IMR-90 (cell line): ENCODE measurements around the gene GNAO1. TPM values are rescaled to one million over a fixed set of nuclear protein-coding genes. Genes with fewer than 3 reads are reported as not detected.

Experiments
- ATAC-seq: fragments of 200-7000 bp; cut with Tn5 transposase; 2 replicates; pipeline ENCODE4 v1.9.1; 2020; ENCODE audit warnings: low read depth, mild to moderate bottlenecking, moderate library complexity
- BruUV-seq: library from RNA; stranded (reverse); fragments of 400-500 nt; replicated peaks from 2 replicates; lab custom pipeline; 2021; lab: Mats Ljungman, UMichigan
- CTCF ChIA-PET: fragments of 300-600 bp; formaldehyde crosslinking; extraction: SDS; loops from one replicate; lab custom pipeline; 2021; ENCODE audit warnings: antibody characterized with exemption; lab: Yijun Ruan, JAX
- POLR2A ChIA-PET: fragments of 300-600 bp; sonication (Branson Sonifier 250); formaldehyde crosslinking; loops from one replicate; lab custom pipeline; 2022; ENCODE audit warnings: antibody characterized with exemption; ENCODE audit not compliant: unreplicated experiment; lab: Charles Lee
- DNase-seq: peaks from one replicate; pipeline ENCODE4 v3.0.0; 2013
- H2AFZ ChIP-seq: replicated peaks from 2 replicates; pipeline ENCODE3; 2013; ENCODE audit warnings: low read length, mild to moderate bottlenecking; ENCODE audit not compliant: poor library complexity
- H2AK5ac ChIP-seq: 2 replicates; pipeline ENCODE4 v1.6.1; 2013; ENCODE audit warnings: low read depth, low read length, inconsistent platforms
- H2AK9ac ChIP-seq: replicated peaks from 2 replicates; pipeline ENCODE3; 2013; ENCODE audit warnings: mild to moderate bottlenecking, low read depth, low read length, moderate library complexity; ENCODE audit not compliant: poor library complexity
- H2BK120ac ChIP-seq: 2 replicates; pipeline ENCODE4 v1.6.1; 2013; ENCODE audit warnings: low read depth, low read length, inconsistent platforms
- H2BK15ac ChIP-seq: 3 replicates; pipeline ENCODE4 v1.6.1; 2013; ENCODE audit warnings: low read depth, low read length, inconsistent platforms
- H2BK20ac ChIP-seq: 2 replicates; pipeline ENCODE4 v1.6.1; 2013; ENCODE audit warnings: low read depth, mild to moderate bottlenecking, inconsistent platforms, low read length, moderate library complexity
- H2BK5ac ChIP-seq: 2 replicates; pipeline ENCODE4 v1.6.1; 2013; ENCODE audit warnings: mild to moderate bottlenecking, low read depth, low read length, inconsistent platforms; ENCODE audit not compliant: poor library complexity, severe bottlenecking
- H3K14ac ChIP-seq: replicated peaks from 2 replicates; pipeline ENCODE4 v1.6.1; 2013; ENCODE audit warnings: low read depth, low read length, inconsistent platforms
- H3K18ac ChIP-seq: 2 replicates; pipeline ENCODE4 v1.6.1; 2013; ENCODE audit warnings: low read depth, low read length, control low read depth
- H3K23ac ChIP-seq: 2 replicates; pipeline ENCODE4 v1.6.1; 2013; ENCODE audit warnings: low read depth, low read length, inconsistent platforms
- H3K27ac ChIP-seq: 2 replicates; pipeline ENCODE4 v1.5.1; 2013; ENCODE audit warnings: mild to moderate bottlenecking, control low read depth, low read length; ENCODE audit not compliant: insufficient read depth
- H3K27me3 ChIP-seq: 2 replicates; pipeline ENCODE4 v1.6.1; 2013; ENCODE audit warnings: low read length; ENCODE audit not compliant: control insufficient read depth, insufficient read depth
- H3K36me3 ChIP-seq: 2 replicates; pipeline ENCODE4 v1.6.1; 2013; ENCODE audit warnings: low read length, mixed read lengths; ENCODE audit not compliant: control insufficient read depth, insufficient read depth
- H3K4ac ChIP-seq: 2 replicates; pipeline ENCODE4 v1.6.1; 2013; ENCODE audit warnings: low read depth, low read length, inconsistent platforms
- H3K4me1 ChIP-seq: 2 replicates; pipeline ENCODE4 v1.6.1; 2013; ENCODE audit warnings: low read length, mixed read lengths; ENCODE audit not compliant: control insufficient read depth, insufficient read depth
- H3K4me2 ChIP-seq: 2 replicates; pipeline ENCODE4 v1.6.1; 2013; ENCODE audit warnings: low read depth, mild to moderate bottlenecking, control low read depth, low read length, moderate library complexity
- H3K4me3 ChIP-seq: 2 replicates; pipeline ENCODE4 v1.5.1; 2013; ENCODE audit warnings: low read depth, mild to moderate bottlenecking, control low read depth, low read length, moderate library complexity; ENCODE audit not compliant: insufficient read depth
- H3K56ac ChIP-seq: 2 replicates; pipeline ENCODE4 v1.6.1; 2013; ENCODE audit warnings: low read length, inconsistent platforms; ENCODE audit not compliant: insufficient read depth; ENCODE audit errors: extremely low read depth
- H3K79me1 ChIP-seq, 2 experiments: 2 replicates each; pipeline ENCODE4 v1.6.1; 2013; ENCODE audit warnings: low read length in 2 of 2, inconsistent platforms in 1 of 2, low read depth in 1 of 2
- H3K9ac ChIP-seq: 2 replicates; pipeline ENCODE4 v1.6.1; 2013; ENCODE audit warnings: low read depth, low read length, control low read depth
- H3K9me1 ChIP-seq: 2 replicates; pipeline ENCODE4 v1.6.1; 2013; ENCODE audit warnings: low read length, inconsistent platforms; ENCODE audit not compliant: insufficient read depth
- H3K9me3 ChIP-seq: 2 replicates; pipeline ENCODE4 v1.6.1; 2013; ENCODE audit warnings: low read length; ENCODE audit not compliant: control insufficient read depth, insufficient read depth
- H4K20me1 ChIP-seq: 2 replicates; pipeline ENCODE4 v1.6.1; 2013; ENCODE audit warnings: low read length, inconsistent platforms; ENCODE audit not compliant: insufficient read depth
- H4K5ac ChIP-seq: 2 replicates; pipeline ENCODE4 v1.6.1; 2013; ENCODE audit warnings: mild to moderate bottlenecking, low read depth, low read length, control low read depth
- H4K8ac ChIP-seq, 2 experiments: 2 replicates each; pipeline ENCODE4 v1.6.1; 2013; ENCODE audit warnings: low read depth in 2 of 2, low read length in 2 of 2, control low read depth in 1 of 2, inconsistent platforms in 1 of 2
- H4K91ac ChIP-seq: 2 replicates; pipeline ENCODE4 v1.6.1; 2013; ENCODE audit warnings: low read depth, low read length, inconsistent platforms; ENCODE audit not compliant: insufficient read depth
- MXI1 ChIP-seq: IDR thresholded peaks from 2 replicates; pipeline ENCODE4 v1.6.1; 2012; ENCODE audit warnings: low read depth, mild to moderate bottlenecking, low read length, moderate library complexity, borderline replicate concordance
- RAD21 ChIP-seq: IDR thresholded peaks from 2 replicates; pipeline ENCODE4 v1.6.1; 2012; ENCODE audit warnings: low read length, improper control_type of control experiment
- WGBS, 2 experiments: methylation state at CpG; one replicate each; pipeline versions ENCODE4 v1.1.5 to v1.1.7; 2013; ENCODE audit warnings: missing lambda C conversion rate in 2 of 2; ENCODE audit not compliant: insufficient read length in 1 of 2; ENCODE audit errors: extremely low coverage in 2 of 2; 5-methylcytosine and 5-hydroxymethylcytosine counted together
- dilution Hi-C: fragments of 300-500 bp; cut with HindIII; formaldehyde crosslinking; loops from one replicate; pipeline ENCODE4 v1.14.3; 2018; ENCODE audit warnings: low sequenced_read_pairs; ENCODE audit not compliant: unreplicated experiment
- in situ Hi-C: fragments of 300-500 bp; cut with MboI; formaldehyde crosslinking; loops from 3 replicates; pipeline ENCODE4 v1.14.3; 2019; ENCODE audit warnings: low sequenced_read_pairs, inconsistent platforms, mixed read lengths
- intact Hi-C: fragments of 100-400 bp; cut with micrococcal nuclease; formaldehyde crosslinking; loops from 2 replicates; pipeline ENCODE4 v1.10.0; 2022
- polyA plus RNA-seq, 3 experiments: library from polyadenylated mRNA; depleted of rRNA; stranded (reverse); fragments of >200 nt; gene quantifications; 2 replicates each; pipeline ENCODE4 v1.2.3, GENCODE V29; 2012; ENCODE audit warnings: low replicate concordance in 1 of 3
- total RNA-seq: library from RNA; depleted of rRNA; stranded (reverse); fragments of >200 nt; gene quantifications from 2 replicates; pipeline ENCODE4 v1.2.3, GENCODE V29; 2012
- TF ChIP-seq, protein P1 (sequence below): conservative IDR thresholded peaks from 2 replicates; pipeline ENCODE4 v1.5.1; 2012; ENCODE audit warnings: mild to moderate bottlenecking, low read depth, low read length, improper control_type of control experiment

The GNAO1 gene
- total and polyA plus RNA-seq, 2 of the 4 experiments (the other 2 are of a cell fraction), result under 0.01 to 0.07 TPM

GRCh38 chr16:56345406-56346050, 154.2 kb downstream of the GNAO1 start:
- H4K20me1 ChIP-seq, result no peaks in the 10 kb centered on the region
- H3K4me1 ChIP-seq, result peaks cover 2% of the 10 kb centered on the region; the same call in 1 of the 2 replicates
- no peak overlapping the region for H2BK120ac ChIP-seq
- H4K91ac ChIP-seq, result no peak overlapping the region
- H3K27ac ChIP-seq, result no peak overlapping the region
- H3K79me1 ChIP-seq, result no peaks in the 10 kb centered on the region
- ATAC-seq (no peak), DNase-seq (no peak)
- no peak overlapping the region for H3K56ac ChIP-seq
- BruUV-seq, result no TSS peak
- dilution Hi-C loops (no loop called here), in situ Hi-C loops (no loop called here), intact Hi-C loops (no loop called here)
- H3K27me3 ChIP-seq, result no peaks in the 10 kb centered on the region; the same call in 1 of the 2 replicates
- CTCF ChIA-PET, result no interaction called here
- H3K18ac ChIP-seq, result no peak overlapping the region
- no peak for TF ChIP-seq RAD21
- no peak for TF ChIP-seq MXI1
- TF ChIP-seq, protein P1, sequence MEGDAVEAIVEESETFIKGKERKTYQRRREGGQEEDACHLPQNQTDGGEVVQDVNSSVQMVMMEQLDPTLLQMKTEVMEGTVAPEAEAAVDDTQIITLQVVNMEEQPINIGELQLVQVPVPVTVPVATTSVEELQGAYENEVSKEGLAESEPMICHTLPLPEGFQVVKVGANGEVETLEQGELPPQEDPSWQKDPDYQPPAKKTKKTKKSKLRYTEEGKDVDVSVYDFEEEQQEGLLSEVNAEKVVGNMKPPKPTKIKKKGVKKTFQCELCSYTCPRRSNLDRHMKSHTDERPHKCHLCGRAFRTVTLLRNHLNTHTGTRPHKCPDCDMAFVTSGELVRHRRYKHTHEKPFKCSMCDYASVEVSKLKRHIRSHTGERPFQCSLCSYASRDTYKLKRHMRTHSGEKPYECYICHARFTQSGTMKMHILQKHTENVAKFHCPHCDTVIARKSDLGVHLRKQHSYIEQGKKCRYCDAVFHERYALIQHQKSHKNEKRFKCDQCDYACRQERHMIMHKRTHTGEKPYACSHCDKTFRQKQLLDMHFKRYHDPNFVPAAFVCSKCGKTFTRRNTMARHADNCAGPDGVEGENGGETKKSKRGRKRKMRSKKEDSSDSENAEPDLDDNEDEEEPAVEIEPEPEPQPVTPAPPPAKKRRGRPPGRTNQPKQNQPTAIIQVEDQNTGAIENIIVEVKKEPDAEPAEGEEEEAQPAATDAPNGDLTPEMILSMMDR, result no peak
- H2AK9ac ChIP-seq, result no peak overlapping the region
- H3K23ac ChIP-seq, result no peak overlapping the region
- H2BK5ac ChIP-seq, result no peak overlapping the region
- no peak overlapping the region for H3K4me3 ChIP-seq
- no peak overlapping the region for H3K14ac ChIP-seq
- H3K9ac ChIP-seq, result no peak overlapping the region
- H2BK20ac ChIP-seq, result no peak overlapping the region
- no peaks in the 10 kb centered on the region for H3K9me3 ChIP-seq
- no peak overlapping the region for H3K4ac ChIP-seq
- no peaks in the 10 kb centered on the region for H3K36me3 ChIP-seq
- H2AFZ ChIP-seq, result no peak overlapping the region
- POLR2A ChIA-PET, result no interaction called here
- no peak overlapping the region for H3K4me2 ChIP-seq
- H2BK15ac ChIP-seq, result no peak overlapping the region
- H4K8ac ChIP-seq, result no peak overlapping the region
- WGBS, 2 experiments, result 80% methylated on average over 3 of the region's 13 CpGs; no CpG with 5 or more reads in 1 of the 2 experiments
- H4K5ac ChIP-seq, result no peak overlapping the region
- H2AK5ac ChIP-seq, result no peak overlapping the region
- no peaks in the 10 kb centered on the region for H3K9me1 ChIP-seq
